ENCODE measurements around the gene PSMB11. TPM values are rescaled to one million over a fixed set of nuclear protein-coding genes. Genes with fewer than 3 reads are reported as not detected.

PSMB11 gene
- total RNA-seq, 1 donor from 2014 or later, result not detected

DNA sequence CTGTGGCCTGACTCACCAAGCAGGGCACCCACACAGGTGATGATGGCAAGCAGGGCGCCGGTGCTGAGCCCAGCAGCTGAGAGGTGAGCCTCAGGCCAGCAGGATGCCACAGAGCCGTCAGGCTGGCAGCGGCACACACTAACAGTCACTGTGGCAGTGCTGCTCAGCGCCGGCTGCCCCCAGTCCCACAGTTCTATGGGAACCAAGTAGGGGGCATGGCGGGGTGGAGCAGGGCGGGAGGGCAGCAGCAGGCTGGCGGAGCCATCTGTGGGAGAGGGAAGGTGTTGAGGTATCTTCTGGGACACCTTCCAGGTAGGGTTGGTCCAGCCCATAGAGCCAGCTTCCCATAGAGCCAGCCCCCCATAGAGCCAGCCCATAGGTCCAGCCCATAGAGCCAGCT lies 7.0 kb downstream of the PSMB11 start:
- TF ChIP-seq, protein P1, sequence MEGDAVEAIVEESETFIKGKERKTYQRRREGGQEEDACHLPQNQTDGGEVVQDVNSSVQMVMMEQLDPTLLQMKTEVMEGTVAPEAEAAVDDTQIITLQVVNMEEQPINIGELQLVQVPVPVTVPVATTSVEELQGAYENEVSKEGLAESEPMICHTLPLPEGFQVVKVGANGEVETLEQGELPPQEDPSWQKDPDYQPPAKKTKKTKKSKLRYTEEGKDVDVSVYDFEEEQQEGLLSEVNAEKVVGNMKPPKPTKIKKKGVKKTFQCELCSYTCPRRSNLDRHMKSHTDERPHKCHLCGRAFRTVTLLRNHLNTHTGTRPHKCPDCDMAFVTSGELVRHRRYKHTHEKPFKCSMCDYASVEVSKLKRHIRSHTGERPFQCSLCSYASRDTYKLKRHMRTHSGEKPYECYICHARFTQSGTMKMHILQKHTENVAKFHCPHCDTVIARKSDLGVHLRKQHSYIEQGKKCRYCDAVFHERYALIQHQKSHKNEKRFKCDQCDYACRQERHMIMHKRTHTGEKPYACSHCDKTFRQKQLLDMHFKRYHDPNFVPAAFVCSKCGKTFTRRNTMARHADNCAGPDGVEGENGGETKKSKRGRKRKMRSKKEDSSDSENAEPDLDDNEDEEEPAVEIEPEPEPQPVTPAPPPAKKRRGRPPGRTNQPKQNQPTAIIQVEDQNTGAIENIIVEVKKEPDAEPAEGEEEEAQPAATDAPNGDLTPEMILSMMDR (IDR thresholded peaks at IDR 0.05), result no peak
- no peak overlapping the region for H3K4me3 ChIP-seq
- H3K36me3 ChIP-seq, result no peaks in the 10 kb centered on the region
- H3K27ac ChIP-seq, result no peak overlapping the region
- no peaks in the 10 kb centered on the region for H3K27me3 ChIP-seq
- intact Hi-C loops (cut with DNase I), result no loop called here
- no peak for DNase-seq
- H3K4me1 ChIP-seq, result peaks cover 12% of the 10 kb centered on the region
- ATAC-seq, result no peak
- no peaks in the 10 kb centered on the region for H3K9me3 ChIP-seq

DNA sequence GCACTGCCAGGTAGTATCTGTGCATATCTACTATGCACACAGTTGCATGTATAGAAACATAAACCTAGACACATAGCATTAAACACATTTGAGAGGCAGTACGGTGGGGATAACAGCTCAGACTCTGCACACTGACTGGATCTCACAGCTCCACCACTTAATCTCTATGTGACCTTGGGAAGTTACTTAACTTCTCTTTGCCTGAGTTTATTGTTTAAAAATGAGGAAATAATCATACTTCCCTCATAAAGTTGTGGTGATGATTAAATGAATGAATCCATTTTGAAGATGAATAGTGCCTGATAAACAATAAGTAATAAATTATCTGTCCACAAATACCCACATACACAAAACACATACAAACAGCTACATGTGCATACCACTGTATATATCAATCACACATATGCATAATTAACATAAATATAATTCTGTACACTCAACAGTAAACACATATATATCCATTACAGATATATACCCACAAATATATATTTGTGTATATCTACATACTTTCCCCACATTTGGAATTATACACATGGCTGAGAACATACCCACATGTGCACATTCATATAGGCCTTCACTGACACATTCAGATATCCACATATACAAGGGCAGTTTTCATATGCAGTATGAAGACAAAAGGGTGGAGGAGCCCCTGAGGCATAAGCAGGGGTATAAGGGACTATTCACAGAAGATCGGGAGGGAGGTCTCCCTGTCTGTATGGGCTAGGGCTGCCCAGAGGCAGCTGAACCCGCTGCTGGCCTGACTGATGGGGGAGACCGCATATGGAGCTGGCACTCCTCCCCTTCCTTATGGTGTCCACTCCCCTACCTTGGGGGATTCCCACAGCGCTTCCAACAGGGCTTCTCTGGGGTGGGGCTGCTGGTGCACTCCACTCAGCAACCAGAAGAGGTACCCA lies 9.4 kb downstream of the PSMB11 start:
- TF ChIP-seq, protein P1 (IDR thresholded peaks at IDR 0.05), result no peak
- intact Hi-C loops (cut with DNase I), result no loop called here
- ATAC-seq (no peak), DNase-seq (no peak)
- Histone ChIP-seq H3K4me1 (peaks cover 3% of the 10 kb centered on the region), H3K27me3 (no peaks in the 10 kb centered on the region), H3K4me3 (no peak overlapping the region), H3K9me3 (no peaks in the 10 kb centered on the region), H3K36me3 (no peaks in the 10 kb centered on the region), H3K27ac (no peak overlapping the region)

DNA sequence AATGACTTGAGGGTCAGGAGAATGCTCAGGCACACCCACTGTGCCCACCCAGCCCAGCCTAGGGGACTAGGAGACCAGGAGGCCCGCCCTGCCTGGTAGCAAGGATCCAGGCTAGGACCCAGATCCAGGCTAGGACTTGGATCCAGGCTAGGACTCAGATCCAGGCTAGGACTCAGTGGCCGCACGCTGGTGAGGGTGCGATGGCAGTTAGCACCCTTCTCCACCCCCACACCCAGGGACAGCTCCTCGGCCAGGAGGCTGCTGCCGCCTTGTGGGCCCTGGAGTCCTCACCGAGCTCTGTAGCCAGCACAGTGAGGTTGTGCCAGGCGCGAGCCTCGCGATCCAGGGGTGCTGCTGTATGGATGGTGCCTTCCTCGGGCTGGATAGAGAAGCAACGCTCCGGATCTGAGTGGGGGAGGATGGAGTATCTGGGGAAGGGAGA lies 10.2 kb downstream of the PSMB11 start:
- TF ChIP-seq, protein P1 (IDR thresholded peaks at IDR 0.05), result no peak
- no peak overlapping the region for H3K4me3 ChIP-seq
- no peak overlapping the region for H3K27ac ChIP-seq
- no peak for DNase-seq
- intact Hi-C loops (cut with DNase I), result no loop called here
- H3K9me3 ChIP-seq, result no peaks in the 10 kb centered on the region
- no peaks in the 10 kb centered on the region for H3K36me3 ChIP-seq
- H3K4me1 ChIP-seq, result peaks cover 11% of the 10 kb centered on the region
- no peak for ATAC-seq
- H3K27me3 ChIP-seq, result no peaks in the 10 kb centered on the region

DNA sequence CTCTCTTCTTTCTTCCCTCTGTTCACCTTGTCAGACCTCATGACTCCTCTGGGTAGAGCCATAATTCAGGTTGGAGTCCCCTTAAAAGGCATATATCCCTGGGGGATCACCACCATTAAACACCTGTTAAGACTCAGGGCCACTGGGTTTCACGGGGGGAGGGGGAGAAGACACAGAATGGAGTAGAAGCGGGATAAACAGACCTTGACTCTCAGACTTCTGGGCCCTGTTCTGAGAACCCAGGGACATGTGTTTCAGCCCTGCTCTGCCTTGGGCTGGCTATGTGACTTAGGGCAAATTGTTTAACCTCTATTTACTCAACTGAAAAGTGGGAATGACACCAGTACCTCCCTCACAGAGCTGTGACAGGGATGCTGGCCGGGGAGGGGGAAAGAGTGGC lies 10.7 kb downstream of the PSMB11 start:
- no peaks in the 10 kb centered on the region for H3K9me3 ChIP-seq
- TF ChIP-seq, protein P1 (IDR thresholded peaks at IDR 0.05), result no peak
- no peak for ATAC-seq
- no peak overlapping the region for H3K27ac ChIP-seq
- DNase-seq, result peak; percentile 16
- H3K4me1 ChIP-seq, result peaks cover 11% of the 10 kb centered on the region
- no peaks in the 10 kb centered on the region for H3K36me3 ChIP-seq
- H3K27me3 ChIP-seq, result no peaks in the 10 kb centered on the region
- intact Hi-C loops (cut with DNase I), result no loop called here
- no peak overlapping the region for H3K4me3 ChIP-seq

DNA sequence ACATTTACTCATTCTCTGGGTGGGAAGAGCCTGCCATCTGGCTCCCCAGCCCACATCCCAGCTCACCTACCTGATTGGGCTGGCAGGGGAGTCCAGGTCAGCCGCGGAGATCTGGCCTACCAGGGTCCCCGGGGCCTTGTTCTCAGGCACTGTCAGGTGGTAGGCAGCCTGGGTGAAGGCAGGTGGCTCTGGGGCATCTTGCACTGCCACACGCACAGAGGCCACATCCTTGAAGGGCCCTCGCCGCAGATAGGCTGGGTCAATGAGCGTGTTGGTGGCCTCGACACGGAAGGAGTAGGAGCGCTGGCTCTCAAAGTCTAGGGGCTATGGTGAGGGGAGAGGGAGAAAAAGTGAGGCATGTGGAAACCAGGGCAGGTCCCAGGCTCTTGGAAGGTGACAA lies 11.4 kb downstream of the PSMB11 start:
- H3K4me1 ChIP-seq, result peaks cover 11% of the 10 kb centered on the region
- intact Hi-C loops (cut with DNase I), result no loop called here
- ATAC-seq (no peak), DNase-seq (peak; percentile 53)
- H3K4me3 ChIP-seq, result no peak overlapping the region
- peaks cover under 1% of the 10 kb centered on the region for H3K36me3 ChIP-seq
- no peak overlapping the region for H3K27ac ChIP-seq
- no peaks in the 10 kb centered on the region for H3K9me3 ChIP-seq
- no peaks in the 10 kb centered on the region for H3K27me3 ChIP-seq
- TF ChIP-seq, protein P1 (IDR thresholded peaks at IDR 0.05), result no peak
